HG02610 (cell line): ENCODE data around the gene MOV10L1.
"Not testable (repeated sequence)": the region's sequence is repeated elsewhere in the genome, so short reads cannot be mapped to it uniquely, and the experiment has no call there.

Experiments used
- ATAC-seq: cut with Tn5 transposase; IDR thresholded peaks from one replicate; pipeline ENCODE4 v1.9.1; 2021; ENCODE audit warnings: mild to moderate bottlenecking, moderate library complexity; ENCODE audit not compliant: unreplicated experiment

MOV10L1 gene

GRCh38 chr22:50151571-50152537 is 62.0 kb downstream of the MOV10L1 start:
- ATAC-seq, result no peak

- no peak for ATAC-seq
Observed at GRCh38 chr22:50153056-50153755, 63.4 kb downstream of the MOV10L1 start.

- no peak for ATAC-seq
Observed at GRCh38 chr22:50153756-50154140, 63.9 kb downstream of the MOV10L1 start.

- no peak for ATAC-seq
Observed at GRCh38 chr22:50157709-50158375, 68.0 kb downstream of the MOV10L1 start.

GRCh38 chr22:50160947-50161346 is 71.1 kb downstream of the MOV10L1 start:
- ATAC-seq, result no peak

GRCh38 chr22:50161508-50162390 is 71.9 kb downstream of the MOV10L1 start:
- ATAC-seq, result no peak

- no peak for ATAC-seq
Observed at GRCh38 chr22:50162391-50162956, 72.7 kb downstream of the MOV10L1 start.

- no peak for ATAC-seq
Observed at GRCh38 chr22:50165436-50166123, 75.8 kb downstream of the MOV10L1 start.

GRCh38 chr22:50167689-50168489 is 78.1 kb downstream of the MOV10L1 start:
- no peak for ATAC-seq

GRCh38 chr22:50168490-50169180 is 78.8 kb downstream of the MOV10L1 start:
- ATAC-seq, result not testable (repeated sequence)

GRCh38 chr22:50169181-50169759 is 79.5 kb downstream of the MOV10L1 start:
- ATAC-seq, result no peak

- no peak for ATAC-seq
Observed at GRCh38 chr22:50169774-50170341, 80.1 kb downstream of the MOV10L1 start.

GRCh38 chr22:50170453-50171318 is 80.9 kb downstream of the MOV10L1 start, which contains the start of gene PANX2:
TSS of gene PANX2 (plus strand) at chr22:50170731. CDS start at chr22:50170731, 0 bp downstream.
- no peak for ATAC-seq

GRCh38 chr22:50171319-50171964 is 81.6 kb downstream of the MOV10L1 start:
- no peak for ATAC-seq

- no peak for ATAC-seq
Observed at GRCh38 chr22:50171965-50172421, 82.2 kb downstream of the MOV10L1 start.
